Measurements from ENCODE around the gene ACP5.
"Not testable (repeated sequence)": the region's sequence is repeated elsewhere in the genome, so short reads cannot be mapped to it uniquely, and the experiment has no call there.

ACP5 gene

DNA sequence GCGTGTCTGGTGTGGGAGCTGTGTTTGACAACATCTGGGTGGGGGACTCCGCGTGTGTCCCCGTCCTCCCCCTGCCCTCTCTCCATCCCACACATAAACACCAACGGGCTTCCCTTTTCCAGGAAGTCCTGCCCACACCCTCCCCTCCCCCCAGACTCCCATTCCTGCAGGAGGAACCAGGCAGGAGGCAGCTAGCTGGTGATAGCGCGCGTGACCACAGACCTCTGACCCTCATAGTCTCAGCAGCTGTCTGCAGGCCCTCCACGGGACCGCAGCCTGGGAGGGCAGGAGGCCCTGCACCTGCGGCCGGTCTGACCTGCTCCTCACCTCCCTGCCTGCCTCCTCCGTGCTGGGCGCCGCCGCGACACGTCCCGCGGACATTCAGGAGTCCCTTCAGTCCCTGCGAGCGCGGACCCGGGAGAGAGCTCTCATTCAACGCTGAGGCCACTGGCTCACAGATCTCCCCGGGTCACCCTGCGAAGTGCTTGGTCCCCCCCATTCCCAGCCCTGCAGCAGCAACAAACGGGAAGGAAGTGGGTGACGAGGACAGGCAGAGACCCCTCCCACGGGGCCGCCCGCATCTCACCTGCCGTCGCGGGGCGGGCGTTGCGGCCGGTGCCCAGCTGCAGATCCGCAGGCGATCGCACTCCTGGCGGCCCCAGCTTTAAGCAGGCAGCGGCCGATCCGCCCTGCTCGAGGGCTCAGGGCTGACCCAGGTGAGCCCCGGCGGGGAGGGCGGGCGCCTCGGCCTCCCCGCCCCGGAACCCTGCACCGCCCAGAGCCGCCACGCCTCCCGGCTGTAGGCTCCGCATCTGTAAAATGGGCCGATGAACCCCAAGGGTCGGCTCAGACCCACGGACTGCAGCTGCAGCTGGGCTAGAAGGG is 1.1 kb upstream of the ACP5 start:
- DNase-seq: no peak

DNA sequence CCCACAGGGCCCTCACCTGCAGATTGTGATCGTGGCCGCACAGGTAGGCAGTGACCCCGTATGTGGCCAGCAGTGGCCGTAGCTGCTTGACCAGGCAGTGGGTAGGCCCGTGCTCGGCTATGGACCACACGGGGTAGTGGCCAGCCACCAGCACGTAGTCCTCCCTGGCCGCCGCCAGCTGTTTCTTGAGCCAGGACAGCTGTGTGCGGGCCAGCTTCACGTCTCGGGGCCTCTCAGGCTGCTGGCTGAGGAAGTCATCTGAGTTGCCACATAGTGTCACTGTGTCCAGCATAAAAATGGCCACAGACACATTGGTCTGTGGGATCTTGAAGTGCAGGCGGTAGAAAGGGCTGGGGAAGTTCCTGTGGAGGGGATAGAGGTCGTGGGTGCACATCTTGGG is 1.2 kb downstream of the ACP5 start:
- no peak for DNase-seq

- DNase-seq: no peak
These were observed 2.8 kb downstream of the ACP5 start for GRCh38 chr19:11574689-11575088.

DNA sequence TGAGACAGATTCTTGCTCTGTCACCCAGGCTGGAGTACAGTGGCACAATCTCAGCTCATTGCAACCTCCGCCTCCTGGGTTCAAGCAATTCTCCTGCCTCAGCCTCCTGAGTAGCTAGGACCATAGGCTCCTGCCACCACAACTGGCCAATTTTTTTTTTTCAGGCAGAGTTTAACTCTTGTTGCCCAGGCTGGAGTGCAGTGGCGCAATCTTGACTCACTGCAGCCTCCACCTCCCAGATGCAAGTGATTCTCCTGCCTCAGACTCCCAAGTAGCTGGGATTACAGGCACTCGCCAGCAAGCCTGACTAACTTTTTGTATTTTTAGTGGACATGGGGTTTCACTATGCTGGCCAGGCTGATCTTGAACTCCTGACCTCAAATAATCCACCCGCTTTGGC is 3.7 kb downstream of the ACP5 start:
- not testable (repeated sequence) for DNase-seq

GRCh38 chr19:11573354-11573753 is 4.1 kb downstream of the ACP5 start:
- DNase-seq: not testable (repeated sequence)

DNA sequence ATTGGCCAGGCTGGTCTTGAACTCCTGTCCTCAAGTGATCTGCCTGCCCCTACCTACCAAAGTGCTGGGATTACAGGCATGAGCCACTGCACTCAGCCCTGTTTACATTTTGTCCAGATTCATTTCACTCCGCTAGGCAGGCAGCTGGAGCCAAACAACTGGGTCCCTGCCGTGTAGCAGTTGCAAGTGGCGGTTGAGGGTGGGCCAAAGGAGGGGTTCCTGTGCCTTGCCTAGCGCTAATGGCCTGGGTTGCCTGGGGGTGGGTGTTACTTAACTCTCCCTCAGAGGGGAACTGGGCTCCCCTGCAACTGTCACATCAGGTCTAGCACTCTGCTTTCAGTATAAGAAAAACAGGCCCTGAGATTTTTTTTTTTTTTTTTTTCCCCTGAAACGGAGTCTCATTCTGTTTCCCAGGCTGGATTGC is 7.4 kb downstream of the ACP5 start:
- DNase-seq: no peak

GRCh38 chr19:11566164-11566563 is 11.3 kb downstream of the ACP5 start:
- DNase-seq: no peak

- DNase-seq: not testable (repeated sequence)
These were observed 11.8 kb downstream of the ACP5 start for GRCh38 chr19:11565649-11565980.

GRCh38 chr19:11564082-11564807 is 13.2 kb downstream of the ACP5 start:
- not testable (repeated sequence) for DNase-seq

DNA sequence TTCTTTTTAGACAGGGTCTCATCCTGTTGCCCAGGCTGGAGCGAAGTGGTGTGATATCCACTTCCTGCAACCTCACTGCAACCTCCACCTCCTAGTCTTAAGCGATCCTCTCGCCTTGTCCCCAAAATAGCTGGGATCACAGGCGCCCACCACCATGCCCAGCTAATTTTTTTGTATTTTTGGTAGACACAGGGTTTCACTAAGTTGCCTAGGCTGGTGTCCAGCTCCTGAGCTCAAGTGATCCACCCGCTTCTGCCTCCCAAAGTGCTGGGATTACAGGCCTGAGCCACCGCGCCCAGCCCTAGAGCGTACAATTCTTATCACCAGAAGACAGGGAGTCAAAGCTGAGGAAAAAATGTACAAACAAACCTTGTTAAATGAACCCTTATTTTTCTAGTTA is 13.9 kb downstream of the ACP5 start:
- no peak for DNase-seq

DNA sequence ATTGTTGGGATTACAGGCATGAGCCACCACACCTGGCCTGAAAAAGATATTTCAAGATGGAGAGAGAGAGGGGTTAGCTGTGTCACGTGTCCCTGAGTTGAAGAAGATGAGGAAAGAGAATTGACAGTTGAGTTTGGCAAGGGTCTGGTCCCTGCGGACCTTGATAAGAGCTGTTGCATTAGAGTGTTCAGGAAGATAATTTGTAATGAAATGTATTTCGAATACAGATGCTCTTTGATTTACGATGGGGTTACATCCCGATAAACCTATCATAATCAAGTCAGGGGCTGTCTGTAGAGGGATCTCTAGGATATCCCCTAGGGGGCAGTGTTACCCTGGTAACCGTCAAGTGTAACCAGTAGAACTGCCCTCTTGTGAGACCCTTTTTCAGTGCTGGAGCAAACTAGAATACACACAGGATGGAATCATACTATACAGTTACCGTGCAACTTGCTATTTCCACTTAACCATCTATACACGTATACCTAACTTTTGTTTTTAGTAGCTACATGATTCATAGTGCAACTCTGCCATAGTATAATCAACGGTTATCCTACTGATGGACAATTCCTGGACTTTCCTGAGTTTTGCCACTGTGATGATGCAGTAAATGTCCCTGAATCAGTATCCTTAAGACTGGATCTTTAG is 16.9 kb downstream of the ACP5 start:
- DNase-seq: peak in 1 of 2 experiments; percentile 9

DNA sequence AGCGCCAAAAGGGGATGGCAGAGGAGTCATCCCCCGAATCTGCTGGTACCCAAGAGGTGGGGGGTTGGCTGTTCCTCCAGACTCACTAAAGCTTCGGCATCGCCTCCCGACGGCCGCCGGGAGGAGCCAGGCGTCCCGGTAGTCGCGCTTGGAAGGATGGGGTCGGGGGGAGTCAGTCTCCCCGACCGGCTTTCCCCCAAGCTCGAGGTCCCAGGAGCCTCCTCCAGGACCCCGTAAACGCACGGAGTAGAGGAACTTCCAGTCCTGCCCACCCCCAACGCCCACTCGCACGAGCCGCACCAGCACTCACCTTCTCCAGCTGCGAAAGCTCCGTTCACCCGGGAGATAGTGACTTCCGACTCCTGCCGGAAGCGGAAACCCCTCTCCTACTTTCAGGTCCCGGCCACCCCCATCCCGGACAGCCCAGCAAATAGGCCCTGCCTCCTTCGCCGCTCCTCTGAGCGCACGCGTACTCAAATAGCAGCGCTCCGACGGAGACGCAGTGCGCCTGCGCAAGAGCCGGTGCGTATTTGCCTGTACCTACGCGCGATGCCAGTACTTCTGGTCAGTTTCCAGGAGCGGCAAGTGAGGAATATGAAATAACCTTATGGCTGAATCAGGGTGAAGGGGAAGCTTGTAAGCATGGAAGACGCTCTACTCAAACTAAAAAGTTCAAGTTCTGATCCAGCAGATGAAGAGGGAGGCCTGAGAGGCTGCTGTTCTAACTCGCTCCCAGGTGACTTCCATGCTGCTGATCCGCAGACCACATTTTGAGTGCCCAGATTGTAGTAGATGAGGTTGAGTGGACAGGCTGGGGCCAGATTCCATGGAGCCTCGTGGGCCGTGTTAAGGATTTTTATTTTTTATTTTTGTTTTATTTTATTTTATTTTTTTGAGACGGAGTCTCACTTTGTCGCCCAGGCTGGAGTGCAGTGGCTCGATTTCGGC is 18.3 kb downstream of the ACP5 start, which contains the start of gene ELOF1:
Gene ELOF1, minus strand, starts transcription at position 350 of the 948 bp plus-strand sequence. CDS start 4,883 bp downstream, outside the sequence.
- peak; percentile 83 to 98 for DNase-seq

- DNase-seq: no peak
These were observed 20.6 kb downstream of the ACP5 start for GRCh38 chr19:11556634-11557420.

- DNase-seq: no peak
These were observed 22.2 kb downstream of the ACP5 start for GRCh38 chr19:11555246-11555645.

DNA sequence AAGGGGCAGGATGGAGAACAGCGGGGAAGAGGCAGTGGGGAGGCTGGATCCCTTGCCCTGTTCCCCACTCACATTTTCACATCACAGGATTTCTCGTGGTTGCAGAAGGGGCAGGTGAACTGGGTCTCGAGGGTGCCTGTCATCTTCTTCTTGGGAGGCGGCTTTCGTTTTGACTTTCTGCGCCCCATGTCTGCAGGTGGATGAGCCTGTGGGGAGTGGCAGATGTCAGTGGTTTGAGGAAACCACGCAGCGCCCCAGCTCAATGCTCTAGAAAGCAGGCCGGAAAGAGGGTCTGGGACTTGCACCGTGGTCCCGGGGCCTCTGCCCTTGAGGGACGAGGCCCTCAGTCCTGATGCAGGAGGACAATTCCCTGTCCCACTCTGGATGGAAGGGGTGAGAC is 23.3 kb downstream of the ACP5 start:
- no peak for DNase-seq

DNA sequence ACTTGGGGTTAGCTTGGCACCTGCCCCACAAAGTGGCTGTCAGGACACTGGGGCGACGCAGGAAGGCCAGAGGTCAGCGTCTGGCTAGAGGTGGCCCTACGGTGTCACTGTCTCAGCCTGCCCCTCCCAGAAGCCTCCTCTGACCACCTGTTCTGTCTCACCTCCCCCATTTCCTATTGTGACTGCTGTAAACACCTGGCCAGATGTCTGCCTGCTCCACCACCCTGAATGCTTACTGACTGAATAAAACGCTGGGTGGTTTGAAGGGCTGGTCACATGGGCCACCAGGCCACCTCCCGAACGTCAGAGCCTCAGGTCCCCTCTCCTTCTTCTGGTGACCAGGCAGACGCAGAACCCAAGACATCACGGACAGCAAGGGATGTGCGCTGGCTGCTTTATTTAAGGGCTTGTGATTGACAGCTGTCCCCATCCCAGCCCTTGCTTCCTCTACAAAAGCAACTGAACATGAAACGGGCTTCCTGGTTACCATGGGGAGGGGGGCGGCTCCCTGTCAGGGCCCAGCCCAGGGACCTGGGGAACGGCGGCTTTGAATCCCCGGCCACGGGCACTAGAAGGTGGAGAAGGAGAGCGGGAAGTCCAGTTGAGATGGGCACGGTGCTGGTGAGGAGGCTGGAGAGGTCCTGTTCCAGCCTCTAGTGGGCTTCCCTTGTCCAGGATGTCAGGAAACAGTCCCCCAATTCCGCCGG is 24.6 kb downstream of the ACP5 start:
- no peak for DNase-seq

DNA sequence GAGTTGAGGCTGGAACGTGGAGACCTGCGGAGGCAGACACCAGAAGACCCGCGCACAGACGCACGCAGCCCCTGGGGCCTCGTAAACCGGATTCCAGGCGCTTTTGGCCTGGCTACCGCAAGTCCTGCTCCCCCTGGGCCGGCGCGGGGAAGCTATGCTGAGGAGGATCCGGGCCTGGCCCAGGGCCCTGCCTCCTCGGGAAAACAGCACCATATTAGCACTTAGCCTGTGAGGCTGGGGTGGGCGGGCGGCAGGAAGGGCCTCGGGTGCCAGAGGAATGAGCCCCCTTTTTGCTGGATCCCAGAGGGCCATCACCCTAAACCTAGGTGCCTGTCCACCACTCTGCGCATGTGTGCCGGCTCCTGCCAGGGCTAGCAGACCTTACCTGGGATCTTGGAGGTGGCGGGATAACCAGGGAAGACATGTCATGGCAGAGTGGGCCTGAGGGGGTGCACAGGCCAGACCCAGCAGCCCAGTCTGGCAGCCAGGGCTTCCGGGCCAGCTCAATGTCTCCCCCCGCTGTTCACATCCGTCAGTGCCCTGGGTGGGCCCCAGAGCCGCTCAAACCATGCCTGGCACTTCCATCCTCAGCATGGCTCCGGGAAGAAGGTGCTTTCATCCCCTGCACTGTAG is 25.7 kb downstream of the ACP5 start:
- no peak for DNase-seq

DNA sequence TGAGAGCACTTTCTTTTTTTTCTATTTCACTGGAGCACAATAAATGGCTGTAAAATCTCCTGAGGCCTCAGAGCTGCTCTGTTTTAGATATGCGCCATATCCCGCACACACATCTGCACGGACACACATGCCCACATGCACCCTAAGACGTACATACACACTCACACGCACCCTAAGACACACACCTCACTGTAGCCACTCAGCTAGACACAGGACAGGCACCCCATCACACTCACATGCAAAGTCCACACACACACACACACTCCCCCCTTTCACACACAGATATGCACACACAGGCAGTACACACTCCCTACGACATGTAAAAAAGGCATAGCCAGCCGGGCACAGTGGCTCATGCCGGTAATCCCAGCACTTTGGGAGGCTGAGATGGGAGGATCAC is 27.2 kb downstream of the ACP5 start:
- no peak for DNase-seq

GRCh38 chr19:11549386-11549953 is 28.0 kb downstream of the ACP5 start:
- DNase-seq: no peak
